HEK293 (cell line): ENCODE data around the gene INO80.
A peak's percentile ranks its signal among the peaks of the same experiment; 100 is the strongest.

Experiments
- CTCF ChIA-PET: fragments of 350-600 bp; formaldehyde crosslinking; extraction: SDS; loops from one replicate; lab custom pipeline; 2021; ENCODE audit warnings: antibody characterized with exemption; lab: Yijun Ruan, JAX
- POLR2A ChIA-PET: fragments of 300-600 bp; formaldehyde crosslinking; extraction: SDS; loops from one replicate; lab custom pipeline; 2020; ENCODE audit warnings: antibody characterized with exemption, inconsistent platforms; lab: Yijun Ruan, JAX
- H3K27ac ChIP-seq: fragments of 200-500 bp; sonication (Bioruptor generic); 2 replicates; pipeline ENCODE4 v1.5.1; 2014; ENCODE audit warnings: low read depth, low read length, control low read depth, inconsistent platforms; ENCODE audit errors: extremely low read depth
- H3K36me3 ChIP-seq, 2 experiments: fragments of 200-500 bp in 1 of 2; sonication (Bioruptor generic) in 1 of 2; 1 replicate in 1 of 2; 2 replicates in 1 of 2; pipeline ENCODE4 v1.5.1; 2014 to 2017; ENCODE audit warnings: inconsistent platforms in 2 of 2, low read length in 2 of 2; ENCODE audit not compliant: control insufficient read depth in 2 of 2, insufficient read depth in 1 of 2
- H3K4me1 ChIP-seq: fragments of 200-500 bp; sonication (Bioruptor generic); 2 replicates; pipeline ENCODE4 v1.5.1; 2014; ENCODE audit warnings: mild to moderate bottlenecking, low read length, inconsistent platforms; ENCODE audit not compliant: control insufficient read depth, insufficient read depth
- H3K4me3 ChIP-seq: 2 replicates; pipeline ENCODE4 v1.5.1; 2011; ENCODE audit warnings: low read depth, mild to moderate bottlenecking, control low read depth, low read length, moderate library complexity
- H3K9me3 ChIP-seq: fragments of 200-500 bp; sonication (Bioruptor generic); 2 replicates; pipeline ENCODE4 v1.5.1; 2014; ENCODE audit warnings: low read depth, low read length, inconsistent platforms; ENCODE audit not compliant: control insufficient read depth, insufficient read depth
- GLIS1 ChIP-seq: fragments of 450-650 bp; formaldehyde crosslinking; IDR thresholded peaks from 2 replicates; pipeline ENCODE4 v1.5.1; 2016; ENCODE audit warnings: missing biosample characterization, missing genetic modification characterization
- IKZF3 ChIP-seq: fragments of 450-650 bp; IDR thresholded peaks from 2 replicates; pipeline ENCODE4 v1.5.0; 2018; ENCODE audit warnings: missing biosample characterization, mild to moderate bottlenecking, missing genetic modification characterization, moderate library complexity
- KLF16 ChIP-seq: fragments of 450-650 bp; formaldehyde crosslinking; IDR thresholded peaks from 2 replicates; pipeline ENCODE4 v1.5.1; 2017; ENCODE audit warnings: missing biosample characterization, missing genetic modification characterization
- PATZ1 ChIP-seq: fragments of 450-650 bp; formaldehyde crosslinking; IDR thresholded peaks from 2 replicates; pipeline ENCODE4 v1.5.1; 2016; ENCODE audit warnings: missing biosample characterization, missing genetic modification characterization
- PRDM1 ChIP-seq: fragments of 450-650 bp; formaldehyde crosslinking; IDR thresholded peaks from 2 replicates; pipeline ENCODE4; 2016; ENCODE audit warnings: missing biosample characterization, missing genetic modification characterization
- SCRT2 ChIP-seq: fragments of 450-650 bp; formaldehyde crosslinking; IDR thresholded peaks from 2 replicates; pipeline ENCODE4 v1.5.1; 2016; ENCODE audit warnings: missing biosample characterization, missing genetic modification characterization
- ZBTB48 ChIP-seq: fragments of 450-650 bp; formaldehyde crosslinking; IDR thresholded peaks from 2 replicates; pipeline ENCODE4 v1.5.1; 2016; ENCODE audit warnings: missing biosample characterization, missing genetic modification characterization
- ZIC2 ChIP-seq: fragments of 450-650 bp; formaldehyde crosslinking; IDR thresholded peaks from 2 replicates; pipeline ENCODE4 v1.5.1; 2016; ENCODE audit warnings: missing biosample characterization, missing genetic modification characterization
- ZNF114 ChIP-seq: fragments of 450-650 bp; formaldehyde crosslinking; IDR thresholded peaks from 2 replicates; pipeline ENCODE4 v1.5.0; 2017; ENCODE audit warnings: missing biosample characterization, missing genetic modification characterization
- ZNF121 ChIP-seq: fragments of 450-650 bp; formaldehyde crosslinking; IDR thresholded peaks from 2 replicates; pipeline ENCODE4 v1.5.1; 2016; ENCODE audit warnings: missing biosample characterization, missing genetic modification characterization
- ZNF155 ChIP-seq: fragments of 450-650 bp; formaldehyde crosslinking; IDR thresholded peaks from 2 replicates; pipeline ENCODE4 v1.5.1; 2016; ENCODE audit warnings: missing biosample characterization, missing genetic modification characterization
- ZNF23 ChIP-seq: fragments of 450-650 bp; formaldehyde crosslinking; IDR thresholded peaks from 2 replicates; pipeline ENCODE4 v1.5.1; 2016; ENCODE audit warnings: missing biosample characterization, missing genetic modification characterization, borderline replicate concordance
- ZNF239 ChIP-seq: fragments of 450-650 bp; formaldehyde crosslinking; IDR thresholded peaks from 2 replicates; pipeline ENCODE4 v1.5.1; 2016; ENCODE audit warnings: missing biosample characterization, missing genetic modification characterization
- ZNF274 ChIP-seq, 2 experiments: fragments of 200-500 bp in 1 of 2; fragments of 450-650 bp in 1 of 2; sonication (Bioruptor generic) in 1 of 2; formaldehyde crosslinking in 1 of 2; IDR thresholded peaks; 2 replicates each; pipeline versions ENCODE4 v1.5.1 to v1.6.1; 2014 to 2016; ENCODE audit warnings: borderline replicate concordance in 1 of 2, inconsistent platforms in 1 of 2, low read length in 1 of 2, missing biosample characterization in 1 of 2, missing genetic modification characterization in 1 of 2
- ZNF362 ChIP-seq: fragments of 450-650 bp; formaldehyde crosslinking; IDR thresholded peaks from 2 replicates; pipeline ENCODE4 v1.5.1; 2016; ENCODE audit warnings: missing biosample characterization, missing genetic modification characterization
- ZNF366 ChIP-seq: fragments of 450-650 bp; formaldehyde crosslinking; conservative IDR thresholded peaks from 2 replicates; pipeline ENCODE4 v1.5.1; 2016; ENCODE audit warnings: missing biosample characterization, missing genetic modification characterization
- ZNF398 ChIP-seq: fragments of 450-650 bp; formaldehyde crosslinking; IDR thresholded peaks from 2 replicates; pipeline ENCODE4 v1.5.1; 2017; ENCODE audit warnings: missing biosample characterization, missing genetic modification characterization
- ZNF521 ChIP-seq: fragments of 450-650 bp; formaldehyde crosslinking; IDR thresholded peaks from 2 replicates; pipeline ENCODE4 v1.5.1; 2017; ENCODE audit warnings: missing biosample characterization, mild to moderate bottlenecking, missing genetic modification characterization
- ZNF645 ChIP-seq: fragments of 450-650 bp; formaldehyde crosslinking; IDR thresholded peaks from 2 replicates; pipeline ENCODE4; 2016; ENCODE audit warnings: missing biosample characterization, missing genetic modification characterization
- ZNF837 ChIP-seq: fragments of 450-650 bp; formaldehyde crosslinking; IDR thresholded peaks from 2 replicates; pipeline ENCODE4 v1.5.1; 2016; ENCODE audit warnings: missing biosample characterization, missing genetic modification characterization
- ZSCAN18 ChIP-seq: fragments of 450-650 bp; formaldehyde crosslinking; IDR thresholded peaks from 2 replicates; pipeline ENCODE4 v1.5.1; 2016; ENCODE audit warnings: missing biosample characterization, missing genetic modification characterization

Gene INO80

GRCh38 chr15:40957581-40958051 is 158.5 kb downstream of the INO80 start:
- Histone ChIP-seq H3K27ac (no peak overlapping the region), H3K9me3 (no peaks in the 10 kb centered on the region), H3K4me1 (peaks cover 5% of the 10 kb centered on the region; the same call in 1 of the 2 replicates), H3K36me3 (peaks cover 0 to 6% of the 10 kb centered on the region in 2 experiments; a peak in 1 of 3 replicates), H3K4me3 (no peak overlapping the region)
- POLR2A ChIA-PET, result interaction anchor here (0.6 to 1.3 kb wide), 2 partner anchors 9 to 11 kb away, joined by 3 to 4 read pairs; no protein-coding TSS in a partner anchor
- CTCF ChIA-PET, result interaction anchor here (2.1 kb wide), 1 partner anchor 53 kb away, joined by 8 read pairs; no protein-coding TSS in a partner anchor
- TF ChIP-seq ZIC2 (tag by site-specific recombination), result peak; percentile 86
- TF ChIP-seq ZNF23 (tag by site-specific recombination), result no peak
- TF ChIP-seq ZNF645, result no peak
- TF ChIP-seq ZSCAN18 (tag by site-specific recombination), result no peak
- TF ChIP-seq SCRT2 (tag by site-specific recombination), result 0 out of 2 replicates have a peak, but pooled peaks have one; percentile 14

GRCh38 chr15:40957041-40957555 is 159.0 kb downstream of the INO80 start:
- CTCF ChIA-PET, result interaction anchor here (1.1 to 2.1 kb wide), 3 partner anchors 16 to 52 kb away, joined by 4 to 8 read pairs (median 4); no protein-coding TSS in a partner anchor
- Histone ChIP-seq H3K36me3 (peaks cover 0 to 6% of the 10 kb centered on the region in 2 experiments; a peak in 1 of 3 replicates), H3K4me3 (no peak overlapping the region), H3K27ac (no peak overlapping the region), H3K4me1 (peaks cover 5% of the 10 kb centered on the region; the same call in 1 of the 2 replicates), H3K9me3 (no peaks in the 10 kb centered on the region)
- no peak for TF ChIP-seq KLF16 (tag by site-specific recombination)
- peak; percentile 94 for TF ChIP-seq ZNF121 (tag by site-specific recombination)
- POLR2A ChIA-PET, result interaction anchor here (0.6 to 1.3 kb wide), 2 partner anchors 9 to 12 kb away, joined by 3 to 4 read pairs; no protein-coding TSS in a partner anchor

- H3K36me3 ChIP-seq, result peaks cover 0 to 6% of the 10 kb centered on the region in 2 experiments; a peak in 1 of 3 replicates
- no peak overlapping the region for H3K4me3 ChIP-seq
- no peaks in the 10 kb centered on the region for H3K9me3 ChIP-seq
- ChIA-PET CTCF (interaction anchor here (0.6 to 2.1 kb wide), 4 partner anchors 15 to 64 kb away, joined by 3 to 8 read pairs (median 4); no protein-coding TSS in a partner anchor), POLR2A (interaction anchor here (5.0 kb wide), 1 partner anchor 16 kb away, joined by 64 read pairs; no protein-coding TSS in a partner anchor)
- no peak for TF ChIP-seq ZNF837 (tag by site-specific recombination)
- TF ChIP-seq ZNF155, result no peak
- TF ChIP-seq ZNF366 (tag by site-specific recombination), result 0 out of 2 replicates have a peak, but pooled peaks have one; percentile 12
- TF ChIP-seq ZBTB48, result no peak
- TF ChIP-seq GLIS1 (tag by site-specific recombination), result peak; percentile 49
- no peak for TF ChIP-seq KLF16 (tag by site-specific recombination)
- TF ChIP-seq ZNF239, result no peak
- no peak for TF ChIP-seq ZNF114 (tag by site-specific recombination)
- TF ChIP-seq ZNF398, result peak; percentile 45
- no peak for TF ChIP-seq ZNF521 (tag by site-specific recombination)
- TF ChIP-seq PATZ1 (tag by site-specific recombination), result no peak; the same call in 1 of the 2 replicates
- TF ChIP-seq ZNF362 (tag by site-specific recombination), result no peak
- no peak for TF ChIP-seq PRDM1 (tag by site-specific recombination)
- peak; percentile 67 for TF ChIP-seq IKZF3 (tag by site-specific recombination)
- no peak for TF ChIP-seq ZNF274 (IDR thresholded peaks at IDR 0.05; ENCODE audit: low read length)
- TF ChIP-seq ZNF274 (tag by site-specific recombination; IDR thresholded peaks at IDR 0.05; ENCODE audit: borderline replicate concordance), result no peak
- H3K4me1 ChIP-seq, result peaks cover 5% of the 10 kb centered on the region; the same call in 1 of the 2 replicates
- H3K27ac ChIP-seq, result no peak overlapping the region
Observed at GRCh38 chr15:40956541-40956982, 159.5 kb downstream of the INO80 start.
